GM19043 (cell line): ENCODE results near the gene RASIP1.

ENCODE experiments used
- ATAC-seq: cut with Tn5 transposase; IDR thresholded peaks from one replicate; pipeline ENCODE4 v1.9.1; 2021; ENCODE audit warnings: low read depth; ENCODE audit not compliant: unreplicated experiment

The RASIP1 gene

DNA sequence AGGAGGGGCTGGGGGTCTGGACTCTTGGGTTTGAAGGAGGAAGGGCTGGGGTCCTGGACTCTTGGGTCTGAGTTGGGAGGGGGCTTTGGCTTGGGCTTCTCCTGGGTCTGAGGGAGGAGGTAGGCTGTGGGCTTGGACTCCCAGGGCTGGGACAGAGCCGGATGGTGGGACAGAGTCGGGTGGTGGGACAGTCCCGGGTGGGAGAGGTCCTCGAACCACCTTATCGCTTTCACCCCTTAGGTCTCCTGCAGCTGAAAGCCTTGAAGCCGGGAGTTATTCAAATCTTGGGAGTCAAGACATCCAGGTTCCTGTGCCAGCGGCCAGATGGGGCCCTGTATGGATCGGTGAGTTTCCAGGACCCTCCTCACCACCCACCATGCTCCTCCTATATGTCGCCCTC lies 16.3 kb upstream of the RASIP1 start:
- no peak for ATAC-seq

DNA sequence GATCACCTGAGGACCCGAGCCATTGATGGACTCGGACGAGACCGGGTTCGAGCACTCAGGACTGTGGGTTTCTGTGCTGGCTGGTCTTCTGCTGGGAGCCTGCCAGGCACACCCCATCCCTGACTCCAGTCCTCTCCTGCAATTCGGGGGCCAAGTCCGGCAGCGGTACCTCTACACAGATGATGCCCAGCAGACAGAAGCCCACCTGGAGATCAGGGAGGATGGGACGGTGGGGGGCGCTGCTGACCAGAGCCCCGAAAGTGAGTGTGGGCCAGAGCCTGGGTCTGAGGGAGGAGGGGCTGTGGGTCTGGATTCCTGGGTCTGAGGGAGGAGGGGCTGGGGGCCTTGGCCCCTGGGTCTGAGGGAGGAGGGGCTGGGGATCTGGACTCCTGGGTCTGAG lies 15.8 kb upstream of the RASIP1 start:
- no peak for ATAC-seq

DNA sequence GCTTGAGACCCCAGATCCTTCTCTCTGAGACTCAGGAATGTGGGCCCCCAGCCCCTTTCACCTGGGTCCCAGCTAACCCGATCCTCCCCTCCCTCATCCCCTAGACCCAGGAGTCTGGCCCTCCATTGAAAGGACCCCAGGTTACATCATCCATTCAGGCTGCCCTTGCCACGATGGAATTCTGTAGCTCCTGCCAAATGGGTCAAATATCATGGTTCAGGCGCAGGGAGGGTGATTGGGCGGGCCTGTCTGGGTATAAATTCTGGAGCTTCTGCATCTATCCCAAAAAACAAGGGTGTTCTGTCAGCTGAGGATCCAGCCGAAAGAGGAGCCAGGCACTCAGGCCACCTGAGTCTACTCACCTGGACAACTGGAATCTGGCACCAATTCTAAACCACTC lies 15.4 kb upstream of the RASIP1 start:
- ATAC-seq, result no peak

DNA sequence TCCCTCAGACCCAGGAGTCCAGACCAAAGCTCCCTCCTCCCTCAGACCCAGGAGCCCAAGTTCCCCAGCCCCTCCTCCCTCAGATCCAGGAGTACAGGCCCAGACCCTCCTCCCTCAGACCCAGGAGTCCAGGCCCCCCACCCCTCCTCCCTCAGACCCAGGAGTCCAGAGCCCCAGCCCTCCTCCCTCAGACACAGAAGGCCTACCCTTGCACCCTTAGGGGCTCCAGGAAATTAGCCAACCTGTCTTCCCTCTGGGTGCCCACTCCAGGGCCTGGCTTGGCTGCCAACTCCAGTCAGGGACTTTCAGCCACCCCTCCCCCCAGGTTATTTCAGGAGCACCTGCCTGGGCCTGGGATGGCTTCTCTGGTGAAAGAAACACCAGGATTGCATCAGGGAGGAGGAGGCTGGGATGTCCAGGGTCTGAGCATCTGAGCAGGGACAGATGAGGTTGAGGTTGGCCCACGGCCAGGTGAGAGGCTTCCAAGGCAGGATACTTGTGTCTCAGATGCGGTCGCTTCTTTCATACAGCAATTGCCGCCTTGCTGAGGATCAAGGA lies 14.8 kb upstream of the RASIP1 start, which contains the start of gene FGF21:
TSS of gene FGF21 (plus strand) at position 441 of the 558 bp plus-strand sequence. CDS start 713 bp downstream, outside the sequence.
- no peak for ATAC-seq

DNA sequence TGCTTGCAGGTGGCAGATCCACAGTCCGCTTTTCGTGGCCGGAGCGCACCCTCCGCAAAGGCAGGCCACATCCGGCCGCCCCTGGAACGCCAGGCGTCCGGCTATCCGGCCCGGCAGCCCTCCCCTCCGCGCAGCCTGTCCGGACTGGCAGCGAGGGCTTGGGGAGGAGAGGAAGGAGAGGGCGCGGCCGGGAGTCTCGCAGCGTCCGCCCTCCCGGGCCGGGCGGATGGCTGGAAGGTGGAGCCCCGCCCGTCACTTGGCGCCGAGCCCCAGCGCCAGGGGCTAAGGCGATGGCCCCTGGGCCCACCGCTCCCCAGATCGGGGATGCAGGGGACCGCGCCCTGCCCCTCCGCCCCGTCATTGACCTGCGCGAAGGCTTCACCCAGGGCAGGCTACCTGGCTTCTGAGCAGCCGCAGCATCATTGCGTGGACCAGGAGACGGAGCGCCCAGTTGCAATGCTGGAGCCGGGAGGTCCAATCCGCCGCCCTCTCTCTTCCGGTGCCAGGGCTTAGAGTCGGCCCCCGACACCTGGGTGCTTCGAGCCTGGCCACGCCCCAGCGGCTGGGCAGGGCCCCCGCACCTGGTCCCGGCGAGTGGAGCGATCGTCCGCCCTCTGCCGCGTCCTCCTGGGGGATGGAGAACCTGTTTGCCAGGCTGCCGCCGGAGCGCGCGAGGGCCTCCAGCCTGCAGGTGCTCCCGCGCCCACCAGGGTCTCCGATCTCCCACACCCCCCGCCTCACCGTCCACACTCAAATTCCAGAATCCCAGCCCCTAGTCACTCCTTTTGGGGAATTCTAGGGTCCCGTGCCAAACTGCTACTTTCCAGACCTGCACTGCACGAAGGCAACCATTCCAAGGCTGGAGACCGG lies 12.3 kb upstream of the RASIP1 start, which contains the start of gene FUT1:
TSS of gene FUT1 (minus strand) at position 146 of the 870 bp plus-strand sequence. CDS start 1,360 bp downstream, outside the sequence.
- ATAC-seq, result no peak

DNA sequence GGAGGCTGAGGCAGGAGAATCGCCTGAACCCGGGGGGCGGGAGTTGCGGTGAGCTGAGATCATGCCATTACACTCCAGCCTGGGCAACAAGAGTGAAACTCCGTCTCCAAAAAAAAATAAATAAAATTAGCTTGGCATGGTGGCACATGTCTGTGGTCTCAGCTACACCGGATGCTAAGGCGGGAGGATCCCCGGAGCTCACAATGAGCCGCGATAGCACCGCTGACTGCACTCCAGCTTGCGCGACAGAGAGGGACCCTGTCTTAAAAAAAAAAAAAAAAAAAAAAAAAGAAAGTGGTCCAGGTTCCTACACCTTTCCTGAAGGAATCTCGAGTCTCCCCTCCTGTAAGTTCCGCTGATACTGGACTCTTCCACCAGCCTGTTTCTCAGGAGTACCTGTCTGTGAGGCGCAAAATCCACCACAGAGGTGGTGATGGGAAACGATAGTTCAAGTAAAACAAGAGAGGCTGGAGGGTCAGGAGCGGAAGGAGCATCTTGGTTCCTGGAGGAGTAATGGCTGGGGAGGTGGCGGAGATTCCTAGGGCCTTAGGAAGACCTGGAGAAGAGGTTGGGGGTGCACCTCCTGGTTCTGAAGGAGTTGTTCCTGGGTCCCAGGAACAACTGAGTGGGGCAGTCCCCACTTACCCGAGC lies 11.6 kb upstream of the RASIP1 start:
- ATAC-seq, result no peak

DNA sequence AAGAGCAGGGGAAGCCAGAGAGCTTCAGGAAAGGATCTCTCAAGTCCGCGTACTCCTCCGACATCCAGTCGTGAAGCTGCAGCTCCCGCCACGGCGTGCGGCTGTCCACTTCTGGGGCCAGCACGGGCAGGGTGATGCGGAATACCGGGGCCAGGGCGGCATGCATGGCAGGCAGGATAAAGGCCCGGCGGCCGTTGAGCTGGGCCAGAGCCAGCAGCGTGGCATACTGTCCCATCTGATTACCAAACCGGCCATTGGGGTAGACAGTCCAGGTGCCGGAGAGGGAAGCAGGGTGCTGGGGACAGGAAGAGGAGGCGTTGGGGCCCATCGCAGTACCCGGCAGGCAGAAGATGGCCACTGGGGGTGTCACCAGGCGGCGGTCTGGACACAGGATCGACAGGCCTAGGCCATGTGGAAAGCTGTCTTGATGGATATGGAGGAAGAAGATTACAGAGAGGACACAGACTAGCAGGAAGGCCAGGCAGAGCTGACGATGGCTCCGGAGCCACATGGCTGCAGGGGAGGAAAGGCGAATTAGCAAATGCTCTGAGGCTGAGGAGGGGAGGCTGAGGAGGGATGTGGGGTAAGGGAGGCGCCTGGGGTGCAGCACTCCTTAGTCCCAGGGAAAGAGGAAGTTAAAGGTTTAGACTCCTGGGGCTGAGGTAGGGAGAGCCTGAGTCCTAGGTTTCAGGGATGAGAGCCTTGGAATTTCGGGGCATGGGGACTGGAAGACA lies 10.5 kb upstream of the RASIP1 start:
- ATAC-seq, result no peak

DNA sequence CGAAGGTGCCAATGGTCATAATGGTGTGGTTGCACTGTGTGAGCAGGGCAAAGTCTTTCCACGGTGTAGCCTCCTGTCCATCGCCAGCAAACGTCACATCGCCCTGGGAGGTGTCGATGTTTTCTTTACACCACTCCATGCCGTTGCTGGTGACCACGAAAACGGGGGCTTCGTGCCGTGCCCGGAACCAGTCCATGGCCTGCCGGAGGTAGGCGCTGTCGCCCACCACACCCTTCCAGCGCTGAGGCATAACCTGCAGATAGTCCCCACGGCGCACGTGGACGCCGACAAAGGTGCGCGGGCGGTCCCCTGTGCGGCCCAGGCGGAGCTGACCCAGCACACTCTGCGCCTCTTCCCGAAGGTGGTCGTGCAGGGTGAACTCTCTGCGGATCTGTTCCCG lies 9.9 kb upstream of the RASIP1 start:
- ATAC-seq, result no peak

DNA sequence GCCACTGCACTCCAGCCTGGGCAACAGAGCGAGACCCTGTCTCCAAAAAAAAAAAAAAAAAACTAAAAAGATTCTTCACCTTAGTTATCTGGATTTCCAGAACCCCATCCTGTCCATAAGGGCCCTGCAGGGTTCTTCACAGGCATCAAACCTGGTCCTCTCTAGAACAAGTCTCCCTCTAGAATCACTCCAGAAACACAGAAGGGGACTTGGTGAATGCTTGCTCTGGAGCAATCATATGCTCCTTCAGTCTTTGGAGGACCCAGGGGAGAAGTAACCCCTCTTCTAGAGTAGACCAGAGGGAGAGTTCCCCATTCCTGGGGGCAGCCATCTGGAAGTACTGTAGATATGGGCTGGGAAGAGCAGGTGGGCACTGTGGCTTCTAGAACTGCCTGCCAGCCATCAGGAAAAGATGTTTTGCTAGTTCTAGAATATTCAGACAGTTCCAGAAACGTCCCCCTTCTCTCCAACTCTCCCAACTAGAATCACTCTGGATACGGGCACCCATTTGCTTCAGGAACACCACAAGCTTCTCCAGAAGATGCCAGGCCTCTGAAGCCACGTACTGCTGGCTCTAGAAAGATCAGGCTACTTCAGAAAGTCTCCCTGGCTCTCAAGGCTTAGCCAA lies 9.3 kb upstream of the RASIP1 start:
- no peak for ATAC-seq

DNA sequence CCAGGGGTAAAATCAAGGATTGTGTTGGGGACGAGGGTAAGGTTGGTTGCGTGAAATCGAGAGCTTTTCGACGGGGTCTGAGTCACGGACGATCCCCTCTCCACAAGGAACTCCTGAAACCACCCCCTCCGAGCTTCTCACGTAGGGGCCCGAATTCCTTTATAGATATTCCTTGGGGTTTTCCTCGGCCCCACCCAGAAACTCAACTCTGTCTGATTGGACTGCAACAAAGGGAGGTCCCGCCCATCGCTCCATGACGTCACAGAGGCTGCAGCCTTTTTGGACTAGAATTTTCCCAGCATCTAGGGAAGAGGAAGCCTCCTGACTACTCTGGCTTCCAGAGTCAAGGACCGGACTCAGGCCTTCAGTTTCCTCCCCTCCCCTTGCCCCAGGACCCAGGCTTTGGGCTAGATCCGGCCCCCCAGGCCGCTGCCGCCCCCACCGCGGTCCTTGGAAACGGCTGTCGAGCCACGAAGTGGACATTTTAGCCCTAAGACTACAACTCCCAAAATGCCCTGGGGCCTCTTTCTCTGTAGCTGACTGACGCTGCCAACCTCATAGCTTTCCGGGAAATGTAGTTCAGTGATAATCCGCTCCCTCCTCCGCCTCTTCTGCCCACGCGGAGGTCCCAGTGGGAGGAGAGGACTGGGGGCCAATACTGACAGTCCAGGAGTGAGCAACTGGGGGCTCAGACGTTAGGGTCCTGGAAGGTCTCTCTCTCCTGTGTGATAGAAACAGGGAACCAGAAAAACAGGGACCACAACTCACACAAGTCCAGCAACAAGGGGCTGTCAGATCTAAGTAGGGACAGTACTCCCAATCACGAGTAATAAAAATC lies 6.5 kb upstream of the RASIP1 start, which contains the start of gene IZUMO1:
TSS of gene IZUMO1 (minus strand) at position 172 of the 838 bp plus-strand sequence. CDS start 1,050 bp downstream, outside the sequence.
- ATAC-seq, result no peak

DNA sequence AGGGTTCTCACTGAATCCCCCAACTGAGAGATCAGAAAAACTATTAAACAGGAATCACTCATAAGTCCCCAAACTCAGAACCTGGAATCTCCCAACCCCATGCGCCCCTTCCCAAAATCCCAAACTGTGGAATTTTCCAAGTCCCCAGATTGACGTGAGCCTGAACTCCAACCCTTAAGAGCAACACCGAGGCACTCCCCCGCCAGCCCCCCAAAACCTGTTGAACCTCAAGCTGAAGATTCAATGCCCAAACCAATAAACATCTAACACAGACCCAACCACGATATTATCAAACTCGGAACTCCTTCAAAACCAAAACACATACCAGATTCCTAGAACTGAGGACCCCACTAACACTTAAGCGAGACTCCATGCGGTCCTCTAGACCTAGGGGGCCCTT lies 5.7 kb upstream of the RASIP1 start:
- no peak for ATAC-seq

DNA sequence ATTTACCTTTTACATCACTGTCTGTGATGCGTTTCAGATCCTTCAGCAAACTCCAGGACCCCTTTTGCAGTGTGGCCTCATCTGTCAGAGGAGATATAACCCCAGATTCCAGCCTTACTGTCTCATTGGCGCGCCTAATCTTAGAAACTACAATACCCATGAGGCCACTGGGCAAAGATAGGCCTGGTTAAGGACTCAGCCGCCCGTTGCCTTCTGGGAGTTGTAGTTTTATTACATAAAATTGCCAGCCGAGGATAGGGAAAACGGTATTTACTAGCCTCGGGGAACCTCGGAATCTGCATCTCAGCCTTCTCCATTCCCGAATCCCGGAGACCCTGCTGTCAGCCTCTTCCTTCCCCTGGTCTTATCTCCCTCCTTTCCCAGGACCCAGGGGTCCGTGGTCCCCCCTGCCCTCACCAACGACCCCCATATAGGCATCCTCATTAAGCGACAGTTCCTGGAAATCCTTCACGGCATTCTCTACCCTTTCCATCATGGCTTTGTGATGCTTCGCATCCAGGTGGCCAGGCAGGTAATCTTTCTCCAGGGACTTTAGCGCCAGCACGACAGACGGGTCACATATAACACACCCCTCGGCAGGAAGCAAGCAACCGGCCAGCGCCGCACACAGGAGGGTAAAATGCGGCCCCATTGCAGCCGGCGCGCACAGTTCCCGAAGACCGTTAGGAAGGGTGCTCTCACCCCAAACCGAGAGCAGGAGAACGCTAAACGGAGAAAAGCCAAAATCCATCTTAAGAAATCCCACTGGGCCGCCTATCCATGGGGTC lies 5.0 kb upstream of the RASIP1 start:
- ATAC-seq, result no peak

DNA sequence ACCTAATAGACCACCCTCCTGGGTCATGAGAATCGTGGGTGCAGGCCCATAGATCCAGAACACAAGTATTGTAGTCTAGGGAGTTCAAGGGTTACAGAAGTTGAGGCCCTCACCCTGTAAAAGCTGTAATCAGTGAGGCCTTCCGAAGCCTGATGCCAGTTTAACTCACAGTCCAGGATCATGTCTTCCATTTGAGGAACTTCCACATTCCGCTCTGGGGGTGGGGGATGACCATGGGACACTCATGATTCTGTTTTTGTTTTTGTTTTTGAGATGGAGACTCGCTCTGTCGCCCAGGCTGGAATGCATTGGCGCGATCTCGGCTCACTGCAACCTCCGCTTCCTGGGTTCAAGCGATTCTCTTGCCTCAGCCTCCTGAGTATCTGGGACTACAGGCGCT lies 1.7 kb upstream of the RASIP1 start:
- ATAC-seq, result no peak

DNA sequence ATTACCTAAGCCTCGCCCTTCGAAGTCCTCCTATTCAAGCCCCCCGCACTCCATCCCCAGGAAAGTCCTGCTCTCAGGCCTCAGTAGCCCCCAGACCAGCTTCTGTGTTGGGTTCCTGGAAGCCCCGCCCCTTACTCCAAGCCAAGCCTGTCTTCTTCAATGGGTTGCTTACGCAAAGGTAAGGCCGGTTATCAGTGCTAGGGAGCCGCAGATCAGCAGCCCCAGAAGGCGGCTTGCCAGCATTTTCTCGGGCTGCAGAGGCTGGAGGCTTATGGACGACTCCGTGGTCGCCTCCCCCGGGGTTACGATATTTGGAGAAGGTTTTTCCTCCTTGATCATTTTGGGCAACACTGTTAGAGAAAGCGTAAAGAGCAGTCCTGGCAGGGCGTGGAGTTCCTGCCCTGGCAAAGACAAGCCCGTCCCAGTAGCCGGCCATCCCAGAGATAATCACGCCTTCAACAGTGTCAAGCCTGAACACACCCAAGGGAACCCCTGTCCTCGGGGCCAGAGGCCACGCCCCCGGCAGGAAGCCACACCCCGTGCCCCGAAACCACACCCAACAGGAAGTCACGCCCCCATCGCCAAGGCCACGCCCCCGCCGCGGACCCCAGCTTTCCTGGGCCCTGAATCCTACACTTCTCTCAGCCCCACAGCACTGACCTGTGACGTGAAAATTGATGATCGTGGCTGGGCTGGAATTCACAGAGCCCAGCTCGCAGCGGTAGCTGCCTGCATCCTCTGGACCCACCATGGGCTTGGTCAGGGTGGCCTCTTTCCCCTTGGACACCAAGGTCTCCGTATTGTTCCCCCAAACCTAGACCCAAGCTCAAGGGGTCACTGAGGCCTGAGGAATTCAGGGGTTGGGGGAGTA lies 954 bp upstream of the RASIP1 start:
- no peak for ATAC-seq

DNA sequence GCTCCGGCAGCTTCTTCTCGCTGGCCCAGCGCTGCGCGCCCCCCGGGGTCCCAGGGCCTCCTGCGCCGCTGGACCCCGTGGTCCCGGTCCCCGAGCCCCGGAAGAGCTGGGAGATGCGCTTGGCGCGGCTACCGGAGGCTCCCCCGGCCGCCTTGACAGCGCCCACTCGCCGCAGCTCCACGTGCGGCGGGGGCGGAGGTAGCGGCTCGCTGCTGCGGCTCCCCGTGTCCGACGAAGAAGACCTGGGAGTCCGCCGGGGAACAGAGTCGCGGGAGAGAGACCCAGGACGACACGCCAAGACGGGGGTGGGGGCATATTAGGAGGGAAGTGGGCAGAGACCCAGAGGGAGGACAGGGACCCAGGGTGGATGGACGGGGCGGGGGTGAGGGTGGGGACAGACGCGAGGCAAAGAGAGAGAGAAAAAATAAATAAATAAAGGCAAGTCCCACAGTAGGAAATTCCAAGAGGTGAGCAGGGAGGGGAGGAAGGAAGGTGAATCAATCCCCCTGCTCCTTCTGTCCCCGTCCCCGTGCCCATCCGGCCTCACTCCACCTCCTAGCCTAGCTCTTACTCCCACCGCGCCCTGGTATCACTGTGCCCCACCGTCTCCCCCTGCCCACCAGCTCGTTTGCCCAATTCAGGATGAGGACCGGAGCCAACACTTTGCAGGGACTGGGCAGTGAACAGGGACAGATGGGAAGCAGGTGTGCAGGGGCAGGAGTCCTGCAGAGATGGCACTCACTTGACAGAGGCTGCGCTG lies 826 bp downstream of the RASIP1 start:
- ATAC-seq, result no peak

DNA sequence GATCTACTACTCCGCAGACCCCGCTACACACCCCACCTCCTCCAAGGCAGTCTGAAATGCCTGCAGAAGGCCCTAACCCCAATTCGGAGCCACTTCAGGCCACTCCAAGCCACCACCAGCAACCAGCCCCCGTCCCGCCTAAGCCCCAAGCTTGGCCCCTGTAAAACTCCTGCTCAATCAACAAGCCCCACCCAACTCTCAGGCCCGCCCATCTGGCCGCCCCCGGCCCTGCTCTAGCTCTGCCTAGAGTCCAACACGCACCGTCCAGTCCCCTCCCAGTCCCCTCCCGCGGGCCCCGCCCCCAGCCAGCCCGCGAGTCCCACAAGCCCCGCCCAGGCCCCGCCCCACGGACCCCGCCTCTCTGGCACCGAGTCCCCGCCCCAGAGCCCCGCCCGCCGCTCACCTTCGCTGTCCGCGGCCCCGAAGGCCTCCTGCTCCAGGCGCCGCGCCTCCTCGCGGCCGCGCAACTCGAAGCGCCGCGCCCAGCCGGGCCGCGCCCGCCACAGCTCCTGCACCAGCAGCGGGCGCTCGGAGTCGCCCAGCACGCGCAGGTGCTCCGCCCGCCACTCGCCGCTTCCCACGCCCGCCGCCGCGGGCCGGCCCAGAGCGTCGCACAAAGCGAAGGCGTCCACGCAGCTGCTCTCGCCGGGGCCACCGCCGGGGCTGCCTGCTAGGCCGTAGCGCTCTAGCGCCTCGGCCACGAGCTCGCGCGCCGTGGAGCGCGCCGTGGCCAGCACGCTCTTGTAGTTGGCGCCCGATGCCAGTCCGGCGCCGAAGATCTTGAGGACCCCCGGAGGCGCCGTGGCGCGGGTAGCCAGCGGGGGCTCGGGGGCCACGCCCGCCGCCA lies 1.6 kb downstream of the RASIP1 start:
- ATAC-seq, result no peak
